GM19099 (cell line): Measurements from ENCODE around the gene AHRR.

Experiments
- POLR2A ChIP-seq: IDR thresholded peaks from 3 replicates; pipeline ENCODE4 v1.6.1; 2011; ENCODE audit warnings: low read depth; ENCODE audit not compliant: insufficient read length; ENCODE audit errors: extremely low read depth

Gene AHRR

DNA sequence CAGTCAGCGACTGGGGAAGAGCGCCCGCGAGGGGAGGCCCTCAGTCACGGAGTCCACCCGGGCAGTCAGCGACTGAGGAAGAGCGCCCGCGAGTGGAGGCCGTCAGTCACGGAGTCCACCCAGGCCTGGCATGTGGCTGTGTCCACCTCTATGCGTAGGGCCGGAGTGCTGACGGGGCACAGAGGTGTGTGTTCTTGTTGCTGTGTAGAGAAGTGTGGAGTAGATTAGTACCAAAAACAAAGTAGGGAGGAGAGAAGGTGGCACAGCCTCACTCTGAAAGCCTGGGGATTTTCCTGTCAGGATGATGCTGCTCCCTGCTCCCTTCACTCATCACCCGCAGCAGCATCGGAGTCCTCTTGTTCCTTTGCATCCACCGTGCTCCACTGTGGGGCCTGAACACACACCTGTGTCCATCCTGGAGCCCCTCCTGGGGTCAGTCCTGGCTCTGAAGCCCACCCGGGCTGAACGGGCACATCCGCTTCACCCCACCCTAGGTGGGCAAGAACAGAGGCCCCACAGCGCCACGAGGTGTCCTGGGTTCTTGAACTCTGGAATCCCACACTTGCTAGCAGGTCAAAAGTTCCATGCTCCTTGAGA, 37.9 kb downstream of the AHRR start:
- TF ChIP-seq POLR2A: no peak

- TF ChIP-seq POLR2A: no peak
These were observed 38.9 kb downstream of the AHRR start for GRCh38 chr5:360257-361027.

DNA sequence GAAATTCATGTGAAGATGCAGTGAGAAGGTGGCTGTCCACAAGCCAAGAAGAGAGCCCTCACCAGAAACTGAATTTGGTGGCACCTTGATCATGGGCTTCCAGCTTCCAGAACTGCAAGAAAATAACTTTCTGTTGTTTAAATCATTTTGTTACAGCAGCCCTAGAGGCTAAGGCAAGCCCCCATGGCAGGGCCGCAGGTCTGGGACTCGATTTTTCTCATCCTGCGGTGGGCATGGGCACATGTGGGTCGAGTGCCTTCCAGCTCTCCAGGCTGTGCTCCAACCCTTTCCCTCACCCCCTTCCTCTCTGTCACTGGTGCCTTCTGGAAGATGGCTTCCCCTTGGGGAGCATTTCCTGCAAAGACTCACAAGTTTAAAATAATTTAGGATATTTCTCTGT, 40.7 kb downstream of the AHRR start:
- TF ChIP-seq POLR2A: no peak

DNA sequence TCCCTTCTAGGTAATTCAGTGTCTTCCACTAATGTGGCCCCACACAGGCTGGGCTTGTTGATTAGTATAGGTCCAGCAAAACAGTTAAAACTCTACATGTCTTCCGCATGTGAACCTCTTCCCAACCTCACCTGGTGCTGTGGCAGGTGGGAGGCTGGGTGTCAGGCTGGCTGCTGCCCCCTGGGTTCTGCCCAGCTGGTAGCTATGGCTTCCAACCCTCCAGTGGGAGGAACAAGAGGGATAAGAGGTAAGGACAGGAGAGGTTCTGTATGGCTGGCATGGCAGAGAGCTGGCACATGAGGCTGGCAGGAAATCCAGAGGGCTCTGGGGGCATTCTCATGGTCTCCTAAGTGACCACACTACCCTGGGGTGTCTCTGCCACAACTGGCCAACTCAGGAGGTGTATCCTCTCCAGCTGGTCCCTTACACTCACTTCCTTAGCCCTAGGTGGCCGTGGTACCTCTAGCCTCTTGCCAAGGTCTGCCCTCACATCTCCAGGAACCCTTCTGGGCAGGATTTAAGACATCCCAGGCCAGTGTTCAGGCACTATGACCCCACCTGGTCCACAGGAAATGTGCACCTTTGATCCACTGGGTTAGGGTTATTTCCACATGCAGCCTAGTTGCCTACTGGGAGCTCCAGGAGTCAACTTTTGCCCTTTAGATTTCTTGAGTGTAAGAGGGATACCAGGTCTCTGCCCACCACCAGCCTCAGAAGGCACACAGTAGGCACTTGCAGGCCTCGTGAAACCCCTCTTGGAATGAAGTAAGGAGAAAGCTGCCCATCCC, 41.7 kb downstream of the AHRR start:
- TF ChIP-seq POLR2A: no peak

DNA sequence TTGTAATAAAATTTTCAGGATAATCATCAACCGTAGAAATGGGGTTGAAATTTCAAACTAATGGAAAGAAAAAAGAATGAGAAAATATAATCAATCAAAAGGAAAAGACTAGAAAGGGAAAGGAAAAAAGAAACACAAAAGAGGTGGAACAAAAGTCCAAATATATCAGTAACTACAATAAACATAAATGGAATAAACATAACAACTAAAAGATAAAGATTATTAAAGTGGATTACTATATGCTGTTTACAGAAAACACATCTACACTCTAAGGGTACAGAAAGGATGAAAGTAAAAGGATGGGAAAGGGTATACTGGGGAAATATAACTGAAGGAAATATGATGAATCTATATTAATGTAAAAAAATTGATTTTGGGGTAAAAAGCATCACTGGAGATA, 43.0 kb downstream of the AHRR start:
- TF ChIP-seq POLR2A: no peak

- no peak for TF ChIP-seq POLR2A
These were observed 45.2 kb downstream of the AHRR start for GRCh38 chr5:366541-367357.

DNA sequence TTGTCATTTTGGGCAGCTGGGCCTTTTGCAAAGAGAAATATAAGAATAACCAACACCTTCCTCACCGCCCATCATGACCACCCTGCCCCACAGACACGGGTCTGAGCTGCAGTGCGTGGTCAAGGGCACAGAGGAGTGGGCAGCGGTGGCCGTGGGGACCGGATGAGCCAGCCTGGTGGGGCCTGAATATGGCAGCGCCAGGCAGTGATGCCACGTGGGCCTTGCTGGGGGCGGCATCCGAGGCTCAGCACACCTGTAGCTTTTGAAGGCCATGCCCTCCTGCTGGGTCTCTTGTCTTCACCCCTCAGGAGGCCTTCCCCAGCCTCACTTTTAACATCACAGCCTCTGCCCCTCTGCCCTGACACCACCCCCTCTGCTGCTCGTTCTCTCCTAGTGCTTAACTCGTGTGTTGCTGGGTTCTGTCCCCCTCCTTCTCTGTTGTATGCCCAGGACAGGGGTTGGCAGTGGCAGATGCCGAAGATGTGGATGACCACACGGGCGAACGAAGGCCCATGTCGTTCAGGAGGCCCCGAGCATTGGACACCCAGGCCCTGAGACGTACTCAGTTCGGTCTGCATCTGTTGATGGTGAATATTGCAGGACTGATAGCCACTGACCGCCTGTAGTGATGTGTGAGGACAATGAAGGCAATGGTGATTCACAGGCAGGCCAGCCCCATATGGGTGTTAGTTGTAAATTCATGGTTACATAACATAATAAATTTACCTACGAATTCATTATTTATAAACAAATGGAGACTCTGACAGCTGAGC, 46.0 kb downstream of the AHRR start:
- TF ChIP-seq POLR2A: no peak

GRCh38 chr5:368183-369084, 46.9 kb downstream of the AHRR start:
- no peak for TF ChIP-seq POLR2A

DNA sequence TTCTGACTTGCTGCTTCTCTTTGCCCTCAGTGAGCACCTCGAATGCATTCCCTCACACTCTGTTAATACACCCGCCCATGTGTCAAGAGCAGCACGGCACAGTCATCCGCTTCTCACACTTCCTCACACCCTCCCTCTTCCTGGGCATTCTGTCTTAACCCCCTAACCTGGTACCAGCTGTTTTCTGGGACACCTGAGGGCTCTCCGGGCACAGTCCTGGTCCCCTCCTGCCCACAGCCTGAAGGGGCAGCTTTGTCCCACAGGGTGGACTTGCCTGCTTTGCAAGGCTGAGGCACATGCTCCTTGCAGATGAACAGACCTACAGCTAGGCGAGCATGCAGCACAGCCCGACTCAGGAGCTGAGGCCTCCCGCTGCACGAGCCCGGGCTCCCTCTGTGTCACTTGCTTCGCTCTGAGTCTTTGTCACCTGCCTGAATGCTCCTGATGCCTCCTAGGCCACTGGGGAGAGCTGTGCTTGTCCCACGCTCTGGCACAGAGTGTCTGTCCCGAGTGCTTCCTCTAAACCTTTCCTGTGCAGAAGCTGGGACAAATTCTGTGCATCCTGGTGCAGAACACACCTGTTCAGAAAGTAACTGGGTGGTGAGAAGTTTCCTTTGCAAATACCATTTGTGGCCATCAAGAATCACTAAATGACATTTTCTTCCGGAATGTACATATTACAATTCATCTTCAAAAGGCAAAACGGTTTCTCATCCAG, 47.8 kb downstream of the AHRR start:
- no peak for TF ChIP-seq POLR2A

- TF ChIP-seq POLR2A: no peak
These were observed 48.9 kb downstream of the AHRR start for GRCh38 chr5:370311-370958.

DNA sequence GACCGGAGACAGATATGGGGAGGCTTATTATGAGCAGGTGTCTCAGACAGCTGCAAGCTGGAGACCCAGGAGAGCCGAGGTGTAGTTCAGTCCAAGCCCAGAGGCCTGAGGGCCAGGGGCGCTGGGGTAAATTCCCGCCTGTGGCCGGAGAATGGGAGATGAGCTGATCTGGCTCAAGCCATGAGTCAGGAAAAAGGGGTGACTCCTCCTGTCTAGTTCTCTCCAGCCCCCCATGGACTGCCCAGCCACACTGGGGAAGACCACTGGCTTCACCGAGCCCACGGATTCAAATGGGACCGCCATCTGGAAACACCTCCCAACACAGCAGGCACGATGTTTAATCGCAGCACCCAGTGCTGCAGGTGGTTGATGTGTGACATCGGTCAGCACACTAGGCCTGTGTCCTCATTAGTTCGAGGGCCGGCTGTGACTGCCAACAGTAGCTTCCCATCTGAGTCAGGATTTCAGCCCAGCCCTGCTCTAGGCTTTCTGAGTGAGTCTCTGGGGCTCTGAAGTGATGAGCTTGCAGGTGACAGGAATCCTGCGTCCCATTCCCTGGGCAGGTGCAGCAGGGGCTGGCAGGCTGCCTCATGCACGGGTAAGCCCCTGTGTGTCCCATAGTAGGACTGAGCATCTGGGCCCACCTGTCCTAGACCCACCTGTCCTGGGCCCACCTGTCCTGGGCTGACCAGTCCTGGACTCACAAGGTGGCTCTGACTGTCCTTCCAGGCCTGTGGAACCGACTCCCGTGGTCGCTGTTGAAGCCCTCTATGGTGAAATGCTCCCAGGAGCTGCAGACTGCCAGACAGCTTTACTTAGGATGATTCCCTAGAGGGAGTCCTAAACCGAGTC, 49.7 kb downstream of the AHRR start:
- no peak for TF ChIP-seq POLR2A

GRCh38 chr5:371811-372555, 50.5 kb downstream of the AHRR start:
- no peak for TF ChIP-seq POLR2A
